HG03135 (cell line): ENCODE data around the gene SOBP.

Source experiments
- ATAC-seq: cut with Tn5 transposase; IDR thresholded peaks from one replicate; pipeline ENCODE4 v1.9.1; 2021; ENCODE audit warnings: mild to moderate bottlenecking, moderate library complexity; ENCODE audit not compliant: unreplicated experiment

Gene SOBP

DNA sequence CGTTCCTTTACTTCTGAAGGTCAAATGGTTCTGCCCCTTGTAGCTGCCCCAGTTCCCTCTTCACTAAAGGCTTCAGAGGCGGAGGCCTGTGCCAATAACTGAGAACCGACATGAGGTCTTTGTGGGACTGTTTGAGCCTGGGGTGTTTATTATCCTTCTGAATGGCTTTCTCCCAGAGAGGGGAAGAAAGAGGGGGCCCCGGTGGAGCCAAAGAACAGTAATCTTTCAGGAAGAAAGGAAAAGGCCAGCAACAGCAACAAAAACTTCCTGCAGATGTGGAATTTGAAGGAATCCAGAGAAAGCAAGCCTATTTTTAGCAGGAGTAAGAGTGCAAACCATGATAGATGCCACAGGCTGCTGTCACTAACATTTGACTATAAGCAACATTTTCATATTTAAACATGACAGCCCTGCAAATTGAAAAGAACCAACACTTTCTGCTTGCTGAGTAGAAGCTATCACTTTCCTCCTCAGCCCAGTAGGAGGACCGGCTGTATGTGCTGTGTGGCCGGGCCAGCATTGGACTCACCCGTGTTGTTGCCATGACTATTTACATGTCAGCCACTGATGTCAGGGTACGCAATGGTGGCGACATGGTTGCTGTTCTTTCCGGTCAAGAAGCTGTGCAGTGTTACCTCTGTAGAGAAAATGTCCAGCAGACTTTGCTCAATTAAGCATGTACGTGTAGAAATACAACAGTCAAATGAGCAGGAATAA lies 121.3 kb downstream of the SOBP start:
- ATAC-seq, result no peak

DNA sequence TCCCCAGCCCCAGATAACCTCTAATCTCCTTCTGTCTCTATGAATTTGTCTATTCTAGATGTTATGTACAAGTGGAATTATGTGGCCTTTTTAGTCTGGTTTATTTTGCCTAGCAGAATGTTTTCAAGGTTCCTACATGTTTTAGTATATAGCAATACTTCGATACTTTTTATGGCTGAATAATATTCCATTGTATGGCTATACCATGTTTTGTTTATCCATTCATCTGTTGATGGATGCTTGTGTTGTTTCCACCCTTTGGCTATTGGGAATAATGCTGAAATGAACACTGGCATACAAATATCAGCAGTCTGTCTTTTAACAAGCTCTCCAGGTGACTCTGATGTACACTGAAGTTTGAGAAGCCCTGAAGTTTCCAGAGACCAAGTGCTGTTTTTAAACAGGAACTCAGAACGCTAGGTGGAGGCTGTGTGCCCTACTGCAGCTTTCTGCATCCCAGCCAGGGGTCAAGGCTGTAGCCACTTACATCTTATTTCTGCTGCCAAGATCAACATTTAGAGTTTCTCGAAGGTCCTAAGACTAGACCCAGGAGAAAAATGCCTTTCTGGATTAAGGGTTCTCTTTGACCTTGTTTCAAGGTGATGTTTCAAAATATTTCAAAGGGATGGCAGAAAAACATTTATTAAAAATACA lies 123.0 kb downstream of the SOBP start:
- no peak for ATAC-seq

DNA sequence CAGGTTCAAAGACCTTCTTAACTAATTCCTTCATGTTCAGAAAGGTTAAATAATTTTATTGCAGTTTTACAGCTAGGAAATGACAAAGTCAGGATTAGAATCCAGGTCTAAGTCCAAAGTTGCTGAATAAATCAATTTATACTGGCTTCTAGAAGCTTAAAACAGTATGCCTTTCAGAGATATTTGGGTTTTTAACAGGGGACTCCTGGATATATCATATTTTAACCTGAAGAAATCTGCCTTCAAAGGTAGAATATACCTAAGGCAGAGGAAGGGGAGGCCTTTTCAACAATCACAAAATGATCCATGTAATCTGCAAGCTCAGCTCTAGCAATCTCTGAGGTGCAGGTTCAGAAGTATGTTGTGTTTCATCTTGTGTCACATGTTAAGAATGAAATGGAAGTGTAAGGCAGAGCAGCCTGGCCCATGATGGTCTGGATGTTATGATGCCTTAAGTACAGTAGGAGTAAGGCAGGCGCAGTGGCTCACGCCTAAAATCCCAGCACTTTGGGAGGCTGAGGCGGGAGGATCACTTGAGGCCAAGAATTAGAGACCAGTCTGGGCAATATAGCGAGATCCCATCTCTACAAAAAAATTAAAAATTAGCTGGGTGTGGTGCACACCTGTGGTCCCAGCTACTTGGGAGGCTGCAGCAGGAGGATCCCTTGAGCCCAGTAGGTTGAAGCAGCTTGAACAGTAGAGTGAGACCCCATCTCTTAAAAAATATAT lies 123.9 kb downstream of the SOBP start:
- no peak for ATAC-seq

DNA sequence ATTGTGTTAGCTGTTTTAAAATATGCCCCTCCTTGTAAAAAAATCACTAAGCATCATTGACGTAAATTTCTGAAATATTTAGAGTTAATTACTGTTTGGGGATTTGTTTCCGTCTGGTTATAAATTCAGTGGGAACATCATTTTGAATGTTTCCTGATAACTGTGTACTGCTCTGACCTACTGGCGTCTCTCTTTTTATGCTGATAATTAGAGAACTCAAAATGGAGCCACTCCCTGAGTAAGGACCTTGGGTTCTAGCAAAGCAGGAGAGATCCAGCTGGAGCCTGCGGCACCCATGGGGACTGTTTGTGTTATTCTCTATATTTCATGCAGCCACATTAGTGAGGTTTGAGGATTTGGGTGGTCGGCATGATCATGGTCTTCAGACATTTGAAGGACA lies 124.9 kb downstream of the SOBP start:
- no peak for ATAC-seq

DNA sequence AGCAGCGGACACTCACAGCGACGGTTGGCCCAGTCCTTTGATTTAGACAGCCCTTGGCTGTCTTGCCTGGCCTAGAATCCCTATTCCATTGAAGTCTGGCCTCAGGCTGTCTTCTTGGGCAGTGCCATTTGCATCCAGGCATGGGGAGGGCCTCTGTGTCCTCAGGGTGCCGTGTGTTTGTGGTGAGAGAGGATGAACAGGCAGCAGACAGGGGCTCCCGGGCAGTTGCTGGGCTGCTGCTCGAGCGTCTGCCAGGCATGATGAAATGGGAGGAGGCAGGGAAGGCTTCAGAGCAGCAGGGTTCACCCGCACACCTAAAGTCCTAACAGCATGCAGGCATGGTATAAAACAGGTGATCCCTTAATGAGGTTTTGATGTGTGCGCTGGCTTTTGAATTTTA lies 126.9 kb downstream of the SOBP start:
- no peak for ATAC-seq

DNA sequence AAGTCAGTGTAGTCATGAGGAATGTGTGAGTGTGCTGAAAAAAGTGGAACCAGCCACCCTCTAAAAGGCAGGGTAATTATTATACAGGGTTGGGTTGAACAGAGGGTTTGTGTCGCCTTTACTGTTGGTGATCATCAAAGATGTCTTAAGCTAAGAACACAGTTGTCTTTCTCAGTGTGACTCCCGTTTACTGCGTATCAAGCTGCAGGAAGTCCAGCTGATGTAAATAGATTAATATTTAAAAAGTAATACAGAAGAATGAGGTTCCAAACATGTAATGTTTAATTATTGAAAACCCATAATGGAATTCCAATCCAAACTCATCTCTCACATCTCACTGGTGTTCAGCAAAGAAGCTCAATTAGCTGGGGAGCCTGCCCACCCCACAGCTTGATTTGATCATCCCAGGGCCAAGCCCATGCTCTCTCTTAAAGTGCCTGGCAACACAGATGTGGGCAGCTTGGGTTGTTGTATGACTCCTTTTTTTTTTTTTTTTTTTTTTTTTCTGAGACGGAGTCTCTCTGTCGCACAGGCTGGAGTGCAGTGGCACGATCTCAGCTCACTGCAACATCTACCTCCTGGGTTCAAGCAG lies 127.5 kb downstream of the SOBP start:
- ATAC-seq, result no peak

DNA sequence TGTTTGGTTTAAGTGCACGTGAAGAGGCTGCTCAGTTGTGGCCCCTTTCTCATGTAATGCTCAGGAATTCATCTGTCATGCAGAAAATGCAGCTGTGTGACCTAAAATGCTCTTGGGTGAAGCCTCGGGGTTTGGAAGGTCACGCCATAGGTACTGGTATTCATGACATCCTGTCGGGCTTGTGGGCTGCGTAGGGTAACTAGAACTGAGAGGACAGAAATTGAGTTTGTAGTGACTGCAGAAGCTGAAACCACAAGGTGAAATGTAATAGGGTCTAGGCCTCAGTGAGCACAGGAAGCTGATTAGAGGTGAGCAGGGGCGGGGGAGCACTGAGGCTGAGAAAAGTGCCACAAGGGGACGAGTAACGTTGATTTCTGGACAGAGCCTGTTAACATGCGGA lies 128.8 kb downstream of the SOBP start:
- ATAC-seq, result peak; percentile 98

DNA sequence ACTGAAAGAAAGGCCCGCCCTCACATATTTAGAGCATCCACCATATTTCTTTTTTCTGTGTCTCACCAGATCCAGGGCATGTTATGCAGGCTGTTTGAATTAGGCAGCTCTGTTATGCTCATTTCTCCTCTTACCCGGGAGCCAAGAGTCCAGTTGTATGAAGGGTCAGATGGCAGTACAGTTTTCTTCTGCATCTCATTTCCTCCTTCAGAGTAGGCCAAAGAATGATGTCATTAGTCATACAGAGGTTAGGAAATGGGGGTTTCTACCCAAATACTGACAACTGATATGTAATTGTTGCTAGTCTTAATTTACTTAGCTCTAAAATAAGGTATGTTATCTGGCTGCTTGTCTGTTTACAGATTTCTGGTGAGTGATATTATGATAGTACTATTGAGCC lies 130.8 kb downstream of the SOBP start:
- no peak for ATAC-seq

DNA sequence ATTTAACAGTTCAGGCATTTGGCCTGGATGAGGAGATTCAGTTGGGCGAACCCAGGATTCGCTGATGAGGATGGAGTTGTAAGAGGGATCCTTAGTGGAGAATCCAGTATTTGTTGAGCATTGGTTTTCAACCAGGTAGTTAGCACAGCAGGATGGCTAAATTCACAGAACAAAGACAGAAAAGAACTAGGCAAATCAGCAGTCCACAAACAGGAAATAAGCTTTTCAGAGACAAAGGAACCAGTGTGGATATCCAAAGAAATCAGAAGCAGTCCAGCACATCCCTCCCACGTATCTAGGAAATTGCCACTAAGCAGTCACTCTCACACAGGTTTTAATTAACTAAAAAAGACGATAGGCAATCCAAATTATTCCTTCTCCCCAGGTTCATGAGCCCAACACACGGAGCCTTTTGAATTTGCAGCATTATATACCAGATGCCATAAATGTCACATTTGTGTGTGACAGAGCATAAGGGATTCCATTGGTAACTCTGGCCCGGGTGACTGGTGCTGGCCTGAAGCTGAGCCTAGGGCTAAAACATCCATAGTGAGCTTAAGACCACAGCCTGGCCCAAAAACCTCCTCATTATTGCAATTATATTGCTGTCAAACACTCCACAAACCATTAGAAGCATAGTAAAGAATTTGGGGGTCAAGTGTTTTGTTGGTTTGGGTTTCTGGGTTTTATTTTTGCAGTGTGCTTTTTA lies 131.5 kb downstream of the SOBP start:
- ATAC-seq, result no peak

DNA sequence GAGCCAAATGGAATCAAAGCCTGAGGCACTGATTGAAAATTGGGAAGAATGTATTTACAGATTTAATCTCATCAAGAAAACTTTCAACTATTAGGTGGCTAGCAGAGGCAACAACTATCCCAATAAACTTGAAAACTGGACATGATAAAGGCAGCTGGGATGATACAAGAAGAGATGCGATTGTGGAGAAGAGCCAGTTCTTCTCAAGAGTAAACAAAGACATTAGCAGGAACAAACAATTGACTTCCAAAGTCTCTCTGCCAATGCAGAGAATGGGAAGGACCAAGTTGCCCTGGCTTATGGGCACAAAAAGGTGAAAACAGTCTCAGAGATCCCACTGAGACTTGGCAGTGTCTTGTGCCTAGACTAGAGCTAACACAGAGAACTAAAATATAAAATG lies 132.4 kb downstream of the SOBP start:
- no peak for ATAC-seq

DNA sequence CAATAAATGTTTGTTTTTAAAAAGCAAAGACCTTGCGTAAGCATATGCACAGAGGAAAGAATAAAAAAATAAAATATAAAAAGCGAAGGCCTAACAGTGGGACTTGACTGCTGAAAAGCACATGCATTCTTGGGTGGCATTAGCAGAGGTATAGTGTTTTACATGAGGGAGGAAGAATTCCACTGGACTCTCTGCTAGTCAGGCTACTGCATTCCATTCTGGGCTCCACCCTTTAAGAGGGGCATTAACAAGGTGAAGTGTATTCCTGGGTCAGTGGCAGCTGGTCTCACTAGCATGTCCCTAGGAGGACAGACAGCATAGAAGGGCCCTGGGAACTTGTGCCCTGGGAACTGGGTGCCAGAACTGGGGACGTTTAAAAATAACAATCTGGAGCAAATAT lies 134.1 kb downstream of the SOBP start:
- ATAC-seq, result no peak

DNA sequence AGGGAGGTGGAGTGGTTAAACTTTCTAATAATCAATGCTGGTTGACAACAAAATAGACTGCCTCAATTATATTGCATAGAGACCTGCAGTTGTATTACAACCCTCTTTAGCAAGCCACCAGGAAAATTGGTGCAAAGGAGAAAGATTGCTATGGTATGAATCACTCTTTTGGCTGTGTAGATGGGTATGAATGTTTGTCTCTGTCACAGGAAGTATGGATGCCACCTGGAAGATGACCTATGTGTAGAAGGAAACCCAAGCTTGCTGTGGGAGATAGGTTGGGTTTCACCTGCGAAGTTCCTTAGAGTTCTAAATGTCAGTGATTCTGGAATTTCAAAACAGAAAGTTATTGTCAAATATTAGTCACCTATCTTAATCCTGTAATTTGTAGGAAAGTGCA lies 134.6 kb downstream of the SOBP start:
- no peak for ATAC-seq

DNA sequence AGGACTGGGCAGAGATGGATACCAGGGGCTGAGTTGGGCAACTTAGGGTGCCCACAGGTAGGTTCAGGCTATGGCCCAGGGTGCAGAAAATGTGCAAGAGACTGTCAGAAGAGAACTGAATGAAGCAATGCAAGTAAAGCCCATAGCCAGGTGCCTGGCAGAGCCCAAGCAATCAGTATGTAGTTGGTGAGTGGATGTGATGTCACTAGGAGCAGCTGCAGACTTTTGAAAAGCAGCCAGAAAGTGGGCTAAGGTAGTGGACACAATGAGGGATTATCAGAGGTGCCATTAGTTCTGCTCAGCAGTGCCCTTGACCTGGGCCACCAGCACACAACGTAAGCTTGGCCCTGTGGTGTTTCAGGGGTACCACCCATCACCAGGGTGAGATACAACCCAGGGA lies 135.3 kb downstream of the SOBP start:
- no peak for ATAC-seq

DNA sequence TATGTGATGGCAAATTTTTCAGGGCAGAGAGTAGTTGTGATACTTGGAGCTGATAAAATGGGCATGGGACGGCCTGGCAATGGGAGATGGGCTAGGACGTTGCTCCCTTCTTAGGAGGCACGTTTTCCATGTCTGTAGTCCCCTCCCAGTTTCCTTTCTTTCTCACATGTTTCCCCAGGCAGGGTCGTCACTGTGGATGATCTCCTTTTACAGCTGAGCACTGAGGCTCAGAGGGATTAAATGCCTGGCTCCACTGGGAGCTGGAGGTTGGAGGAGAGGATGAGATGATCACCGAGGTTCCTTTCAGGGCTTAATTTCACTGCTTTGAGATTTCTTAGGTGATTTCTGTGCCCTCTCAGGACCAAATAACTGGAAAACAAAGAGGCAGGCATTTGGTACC lies 136.7 kb downstream of the SOBP start:
- no peak for ATAC-seq

DNA sequence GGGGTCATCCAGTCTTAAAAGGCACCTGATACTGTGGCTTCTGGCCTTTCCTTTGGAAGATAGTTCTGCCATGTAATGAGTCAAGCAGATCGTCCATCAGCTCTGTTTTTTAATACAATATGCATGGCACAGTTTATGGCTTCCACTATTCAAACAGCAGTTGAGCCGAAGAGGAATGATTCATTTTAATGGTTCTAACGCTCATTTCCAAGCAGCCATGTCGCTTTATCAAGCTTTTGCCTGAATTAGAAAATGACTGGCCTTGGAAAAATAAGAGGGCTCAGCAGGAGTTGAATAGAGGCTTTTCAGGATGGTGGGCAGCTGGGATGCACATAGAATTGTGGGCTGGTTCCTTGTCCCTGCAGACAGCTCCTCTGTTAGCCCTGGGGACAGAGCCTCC lies 138.1 kb downstream of the SOBP start:
- ATAC-seq, result no peak

DNA sequence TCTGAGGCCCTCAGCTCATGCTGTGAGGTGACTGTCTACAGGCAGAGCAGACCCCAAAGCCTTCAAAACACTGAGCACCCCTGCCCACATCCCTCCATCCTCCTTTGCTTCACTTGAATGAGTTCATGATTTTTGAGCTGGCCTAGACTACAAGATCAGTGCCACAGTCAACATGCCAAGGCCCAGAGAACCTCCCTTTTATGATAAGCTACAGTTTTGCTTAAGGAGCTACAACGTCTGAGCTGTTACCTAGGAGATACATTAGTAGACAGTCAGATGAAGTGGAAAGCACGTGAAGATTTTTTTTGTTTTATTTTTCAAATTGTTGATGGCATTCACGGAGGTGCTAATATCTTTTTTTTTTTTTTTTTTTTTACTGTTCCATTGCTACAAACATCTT lies 139.0 kb downstream of the SOBP start:
- no peak for ATAC-seq

DNA sequence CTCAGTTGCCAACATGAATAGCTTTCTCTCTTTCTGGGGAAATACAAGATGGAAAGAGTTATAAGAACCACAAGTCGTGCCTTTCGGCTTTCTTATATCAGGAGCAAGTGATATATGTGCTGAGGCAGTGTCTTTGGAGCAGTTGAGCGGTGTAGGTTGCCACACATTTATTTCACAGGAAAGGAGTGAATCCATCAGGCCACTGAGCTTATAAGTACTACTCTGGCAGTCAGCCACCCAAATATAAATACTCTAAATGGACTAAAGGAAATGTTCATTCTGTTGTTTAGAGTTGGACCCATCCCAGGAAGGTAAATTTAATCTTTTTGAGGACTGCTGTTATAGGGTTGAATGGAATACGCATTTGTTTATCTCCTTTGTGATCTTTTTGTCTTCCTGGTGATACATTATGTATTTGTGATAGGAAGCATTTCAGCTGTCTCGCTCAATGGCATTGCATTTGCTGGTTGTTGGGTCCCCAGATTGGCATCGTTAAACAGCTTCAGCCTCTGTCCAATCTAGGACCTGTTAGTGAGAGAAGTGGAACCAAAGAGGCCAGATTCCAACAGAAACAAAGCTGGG lies 139.7 kb downstream of the SOBP start:
- no peak for ATAC-seq

DNA sequence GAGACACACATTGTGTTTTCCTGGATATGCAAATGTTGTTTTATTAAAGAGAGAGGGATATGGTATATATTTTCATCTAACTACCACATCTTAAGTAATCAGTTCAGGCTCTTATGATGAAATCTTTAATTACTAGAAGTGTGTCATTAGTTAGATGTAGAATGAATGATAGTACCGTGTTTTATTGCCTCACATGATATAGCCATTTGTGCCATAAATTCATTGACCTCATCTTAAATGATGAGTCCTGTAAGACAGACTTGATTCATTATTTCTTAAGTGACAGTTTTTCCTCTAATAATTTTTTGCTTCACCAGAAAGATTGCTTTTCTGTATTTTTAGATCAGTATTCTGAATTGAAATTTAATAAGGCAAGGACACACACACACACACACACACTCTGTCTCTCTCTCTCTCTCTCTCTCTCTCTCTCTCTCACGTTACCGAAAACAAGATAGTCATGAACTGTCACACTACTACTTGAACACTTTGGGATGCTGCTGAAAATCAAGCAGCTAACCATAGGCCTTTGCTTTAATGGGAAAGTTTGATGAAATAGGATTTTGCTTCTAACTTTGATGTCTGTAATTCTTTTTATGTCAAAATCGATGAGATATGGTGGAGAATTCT lies 140.5 kb downstream of the SOBP start:
- no peak for ATAC-seq

DNA sequence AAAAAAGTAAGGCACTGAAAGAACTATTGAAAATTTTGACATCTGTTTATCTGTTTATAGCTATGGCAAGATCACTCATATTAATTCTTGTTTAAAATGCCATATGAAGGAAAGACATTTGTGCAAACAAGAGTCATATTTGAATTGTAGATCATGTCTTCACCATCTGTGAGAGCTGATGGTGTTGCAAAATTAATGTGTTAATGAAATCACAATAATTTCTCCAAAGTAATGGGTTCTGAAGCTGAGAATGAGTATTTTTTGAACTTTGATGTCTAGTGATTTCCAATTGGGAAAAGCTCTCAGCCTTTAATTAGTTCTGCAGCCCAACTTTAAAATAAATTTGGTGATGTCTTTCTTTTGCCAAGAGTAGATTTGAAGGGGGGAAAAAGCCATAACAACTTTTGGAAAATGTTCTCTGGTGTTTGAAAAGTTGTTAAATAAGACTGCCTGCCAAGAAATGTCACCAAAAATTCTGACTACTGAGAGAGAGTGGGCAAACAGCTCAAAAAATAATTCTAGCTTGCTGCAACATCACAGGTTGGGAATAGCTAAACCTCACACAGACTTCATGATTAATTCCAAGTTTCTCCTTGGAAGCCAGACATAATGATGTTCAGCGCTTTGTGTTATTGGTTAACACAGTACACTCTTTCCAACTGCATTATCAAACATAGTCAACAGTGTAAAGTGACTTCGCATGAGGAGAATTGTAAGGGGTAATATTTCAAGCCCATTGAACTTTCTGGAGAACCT lies 142.6 kb downstream of the SOBP start:
- no peak for ATAC-seq
